ENCODE data around the gene GUCA2B.

Gene GUCA2B

GRCh38 chr1:42191319-42191718 is 38.1 kb downstream of the GUCA2B start:
- no peak for DNase-seq (ENCODE audit: low read depth)

- no peak for DNase-seq (ENCODE audit: low read depth)
These were observed 38.9 kb downstream of the GUCA2B start for GRCh38 chr1:42192106-42192505.

GRCh38 chr1:42195841-42196240 is 42.6 kb downstream of the GUCA2B start:
- DNase-seq (ENCODE audit: low read depth): no peak

- no peak for DNase-seq (ENCODE audit: low read depth)
These were observed 45.0 kb downstream of the GUCA2B start for GRCh38 chr1:42198251-42198650.

- no peak for DNase-seq (ENCODE audit: low read depth)
These were observed 48.8 kb downstream of the GUCA2B start for GRCh38 chr1:42201986-42202385.
